SK-N-SH (cell line): ENCODE data around the gene RAI14.

Experiments used
- FOSL2 ChIP-seq: IDR thresholded peaks from 2 replicates; pipeline ENCODE4 v1.4.0; 2012; ENCODE audit warnings: low read depth, mild to moderate bottlenecking, moderate library complexity, borderline replicate concordance
- REST ChIP-seq: IDR thresholded peaks from 2 replicates; pipeline ENCODE4 v1.6.1; 2012; ENCODE audit warnings: mild to moderate bottlenecking, low read depth, low read length, moderate library complexity
- TF ChIP-seq, protein P1 (sequence below): fragments of 200-600 bp; sonication (generic); IDR thresholded peaks from 2 replicates; pipeline ENCODE4 v1.6.1; 2017; ENCODE audit warnings: antibody characterized with exemption, mild to moderate bottlenecking, moderate library complexity
- TF ChIP-seq, protein P2 (sequence below): fragments of 150-350 bp; IDR thresholded peaks from 2 replicates; pipeline ENCODE4 v1.6.1; 2017; ENCODE audit warnings: antibody characterized with exemption, low read length, low read depth, borderline replicate concordance

GRCh38 chr5:34842554-34842953 lies 186.4 kb downstream of the RAI14 start:
- TF ChIP-seq REST (no peak), FOSL2 (no peak)
- TF ChIP-seq, protein P1, sequence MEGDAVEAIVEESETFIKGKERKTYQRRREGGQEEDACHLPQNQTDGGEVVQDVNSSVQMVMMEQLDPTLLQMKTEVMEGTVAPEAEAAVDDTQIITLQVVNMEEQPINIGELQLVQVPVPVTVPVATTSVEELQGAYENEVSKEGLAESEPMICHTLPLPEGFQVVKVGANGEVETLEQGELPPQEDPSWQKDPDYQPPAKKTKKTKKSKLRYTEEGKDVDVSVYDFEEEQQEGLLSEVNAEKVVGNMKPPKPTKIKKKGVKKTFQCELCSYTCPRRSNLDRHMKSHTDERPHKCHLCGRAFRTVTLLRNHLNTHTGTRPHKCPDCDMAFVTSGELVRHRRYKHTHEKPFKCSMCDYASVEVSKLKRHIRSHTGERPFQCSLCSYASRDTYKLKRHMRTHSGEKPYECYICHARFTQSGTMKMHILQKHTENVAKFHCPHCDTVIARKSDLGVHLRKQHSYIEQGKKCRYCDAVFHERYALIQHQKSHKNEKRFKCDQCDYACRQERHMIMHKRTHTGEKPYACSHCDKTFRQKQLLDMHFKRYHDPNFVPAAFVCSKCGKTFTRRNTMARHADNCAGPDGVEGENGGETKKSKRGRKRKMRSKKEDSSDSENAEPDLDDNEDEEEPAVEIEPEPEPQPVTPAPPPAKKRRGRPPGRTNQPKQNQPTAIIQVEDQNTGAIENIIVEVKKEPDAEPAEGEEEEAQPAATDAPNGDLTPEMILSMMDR: no peak
- TF ChIP-seq, protein P2, sequence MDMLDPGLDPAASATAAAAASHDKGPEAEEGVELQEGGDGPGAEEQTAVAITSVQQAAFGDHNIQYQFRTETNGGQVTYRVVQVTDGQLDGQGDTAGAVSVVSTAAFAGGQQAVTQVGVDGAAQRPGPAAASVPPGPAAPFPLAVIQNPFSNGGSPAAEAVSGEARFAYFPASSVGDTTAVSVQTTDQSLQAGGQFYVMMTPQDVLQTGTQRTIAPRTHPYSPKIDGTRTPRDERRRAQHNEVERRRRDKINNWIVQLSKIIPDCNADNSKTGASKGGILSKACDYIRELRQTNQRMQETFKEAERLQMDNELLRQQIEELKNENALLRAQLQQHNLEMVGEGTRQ: no peak
